NCI-H69 (cell line): ENCODE results near the gene TMEM30A.

Experiments used
- DNase-seq: peaks from one replicate; lab custom pipeline; 2025; lab: John Stamatoyannopoulos, UW

The TMEM30A gene

DNA sequence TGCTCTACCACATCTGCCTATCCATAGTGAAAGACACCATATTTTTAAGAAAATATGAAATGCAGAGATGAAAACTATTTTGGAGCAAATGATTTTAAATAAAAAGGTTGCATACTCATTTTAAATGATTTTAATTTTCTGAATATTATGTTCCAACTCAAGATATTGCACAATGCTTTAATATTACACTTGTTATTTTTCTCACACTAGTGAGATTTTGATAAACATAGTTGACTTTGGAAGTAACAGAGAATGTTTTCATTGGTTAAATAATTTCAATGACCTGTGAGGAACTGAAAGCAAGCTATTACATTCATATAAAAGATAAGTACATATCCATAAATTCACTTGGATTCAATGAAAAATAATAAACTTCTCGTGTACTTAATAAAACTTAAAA is 7.2 kb upstream of the TMEM30A start:
- no peak for DNase-seq

DNA sequence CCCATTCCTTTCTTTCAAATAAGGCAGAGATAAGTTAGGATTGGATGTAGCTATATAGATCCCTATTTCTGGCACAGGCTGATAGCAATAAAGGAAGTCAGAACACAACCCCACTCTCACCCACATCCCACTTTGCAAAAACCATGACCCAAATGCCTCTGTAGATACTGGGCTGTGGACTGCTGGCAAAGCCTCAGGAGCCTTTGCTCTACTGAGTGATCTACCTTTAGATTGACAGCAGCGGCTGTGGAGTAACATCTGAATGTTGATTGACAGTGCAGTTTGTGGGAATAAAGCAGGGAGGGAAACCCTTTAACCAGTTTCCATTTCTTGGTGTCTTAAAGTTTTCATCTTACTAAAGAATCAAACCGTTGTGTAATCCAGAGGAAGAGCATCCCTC is 6.7 kb upstream of the TMEM30A start:
- DNase-seq: no peak

DNA sequence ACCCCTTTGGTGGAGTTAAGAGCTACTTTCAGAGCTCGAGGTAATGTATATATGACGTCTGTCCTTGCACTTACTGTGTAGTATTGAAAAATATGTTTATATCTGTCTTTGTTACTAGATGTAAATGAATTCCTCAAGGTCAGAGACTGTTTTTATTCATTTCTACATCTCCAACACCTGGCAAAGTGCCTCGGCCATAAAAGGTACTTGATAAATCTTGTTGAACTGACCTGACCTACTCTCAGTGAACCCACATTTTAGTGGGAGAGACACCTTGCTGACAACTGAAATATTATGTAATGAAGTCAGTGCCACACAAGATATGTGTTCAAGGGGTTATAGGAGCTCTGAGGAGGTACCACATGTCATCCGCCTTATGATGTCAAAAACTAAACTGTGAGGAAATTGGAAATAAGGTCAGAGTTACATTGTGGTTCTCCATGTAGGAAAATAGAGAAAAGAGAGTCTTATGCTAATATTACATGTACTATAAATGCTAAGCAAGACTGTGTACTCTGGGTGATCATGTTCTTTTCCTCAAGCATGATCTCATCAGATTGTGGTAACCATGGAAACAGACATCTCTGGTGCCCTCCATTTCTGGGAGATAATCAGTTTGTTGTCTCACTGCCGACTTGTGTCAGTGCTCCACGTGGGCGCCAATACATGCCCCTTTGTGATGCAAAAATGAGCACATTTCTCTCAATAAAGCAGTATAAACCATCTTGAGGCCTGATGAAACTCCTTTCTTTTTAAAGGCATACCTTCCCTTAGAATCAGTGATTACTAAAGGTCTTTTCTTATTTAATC is 5.7 kb upstream of the TMEM30A start:
- DNase-seq: no peak

DNA sequence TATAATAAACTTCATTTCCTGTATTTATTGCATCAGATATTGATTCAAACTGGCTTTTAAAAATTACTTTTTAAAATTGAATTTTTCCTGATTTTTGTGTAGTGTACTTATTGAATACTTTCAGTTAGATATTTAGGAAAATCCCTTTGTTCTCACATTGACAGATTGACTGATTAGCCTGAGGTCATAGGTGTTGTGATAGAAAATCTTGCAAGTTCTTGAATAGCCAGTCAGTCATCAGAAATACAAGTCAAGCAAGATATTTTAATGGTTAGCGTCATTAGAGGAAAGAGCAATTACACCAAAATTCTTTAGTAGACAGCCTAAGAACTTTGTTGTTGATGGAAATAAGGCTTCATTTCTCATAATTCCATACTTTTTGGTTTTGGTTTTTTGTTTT is 3.4 kb upstream of the TMEM30A start:
- DNase-seq: no peak

DNA sequence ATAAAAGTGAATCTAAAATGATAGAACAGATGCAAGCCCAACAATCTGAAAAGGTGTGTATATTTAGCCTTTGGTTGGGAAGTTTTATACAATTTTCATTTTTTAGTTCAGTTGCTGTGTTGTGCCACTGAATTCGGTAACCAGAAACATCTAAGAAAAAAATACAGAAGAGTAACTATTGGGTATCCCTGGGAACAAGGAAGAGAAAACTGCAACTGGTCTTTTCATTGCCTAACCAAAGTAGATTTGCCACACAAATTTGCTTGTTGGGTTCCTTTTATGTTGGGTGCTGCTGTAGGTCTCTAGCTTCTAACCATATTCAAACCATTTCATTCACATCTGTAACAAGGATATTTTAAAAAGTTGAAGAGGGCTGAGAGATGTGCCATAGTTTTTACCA is 2.8 kb upstream of the TMEM30A start:
- DNase-seq: no peak

DNA sequence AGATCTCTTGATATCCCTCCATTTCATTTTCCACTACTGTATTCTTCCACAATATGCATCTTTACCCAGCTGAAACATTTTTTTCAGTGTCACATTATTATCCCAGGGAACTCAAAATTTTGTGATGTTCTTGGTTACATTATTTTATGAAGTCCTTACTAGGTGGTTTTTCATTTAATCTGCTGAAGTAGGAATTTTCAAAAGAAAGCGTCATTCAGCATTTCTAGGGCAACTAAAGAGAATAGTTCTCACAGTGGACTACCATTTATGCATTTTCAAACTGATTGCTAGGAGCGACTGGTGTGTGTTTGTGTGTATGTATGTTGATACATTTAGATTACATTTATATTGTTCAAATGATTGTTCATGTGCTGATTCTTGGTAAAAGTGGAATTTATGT is 2.4 kb upstream of the TMEM30A start:
- DNase-seq: no peak

DNA sequence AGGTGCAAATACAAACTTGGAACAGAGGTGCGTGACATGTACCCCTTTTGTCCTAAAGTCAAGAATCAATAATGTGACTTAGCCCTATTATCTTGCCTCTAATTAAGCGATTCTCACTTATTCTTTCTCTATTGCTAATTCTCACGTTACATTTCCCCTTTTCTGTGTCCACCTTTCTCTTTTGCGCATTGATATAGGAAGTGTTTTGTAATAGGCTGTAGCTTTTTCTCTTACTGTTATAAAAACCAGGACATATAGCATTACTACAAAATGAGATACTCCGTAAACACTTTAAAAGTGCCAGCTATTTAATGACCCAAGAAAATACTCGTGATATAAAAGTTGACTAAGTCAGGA is 669 bp upstream of the TMEM30A start:
- peak; percentile 77 for DNase-seq

DNA sequence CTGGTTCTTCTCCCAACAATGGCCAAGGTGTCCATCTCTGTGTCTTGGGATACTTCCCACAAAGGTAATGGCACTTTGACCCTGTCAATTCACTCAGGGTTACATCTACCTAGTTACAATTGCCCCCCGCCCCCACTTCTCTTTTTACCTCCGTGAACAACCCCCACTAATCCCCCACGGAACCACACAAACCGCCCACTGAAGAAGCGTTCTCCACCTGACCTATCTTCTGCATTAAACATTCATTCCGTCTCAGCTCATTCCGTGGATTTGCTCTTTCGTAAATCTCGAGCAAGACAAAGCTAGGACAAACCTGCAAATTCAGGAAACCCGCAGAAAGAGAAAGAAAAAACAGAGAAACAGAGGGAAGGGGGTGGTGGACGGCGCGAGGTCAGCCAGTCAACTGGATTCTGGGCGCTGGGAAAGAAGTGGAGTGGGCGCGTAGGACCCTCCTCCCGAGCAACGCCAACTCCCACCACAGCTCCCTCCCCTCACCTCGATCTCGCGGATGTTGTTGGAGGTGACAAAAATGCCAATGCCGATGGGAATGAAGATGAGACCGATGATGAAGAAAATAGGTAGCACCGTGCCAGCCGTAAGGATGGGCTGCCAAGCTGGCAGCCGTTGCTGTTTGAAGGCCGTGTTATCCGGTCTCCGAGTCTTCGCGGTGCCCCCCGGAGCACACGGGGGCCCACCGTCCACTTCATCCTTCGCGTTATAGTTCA is 523 bp downstream of the TMEM30A start:
- peak; percentile 81 for DNase-seq

DNA sequence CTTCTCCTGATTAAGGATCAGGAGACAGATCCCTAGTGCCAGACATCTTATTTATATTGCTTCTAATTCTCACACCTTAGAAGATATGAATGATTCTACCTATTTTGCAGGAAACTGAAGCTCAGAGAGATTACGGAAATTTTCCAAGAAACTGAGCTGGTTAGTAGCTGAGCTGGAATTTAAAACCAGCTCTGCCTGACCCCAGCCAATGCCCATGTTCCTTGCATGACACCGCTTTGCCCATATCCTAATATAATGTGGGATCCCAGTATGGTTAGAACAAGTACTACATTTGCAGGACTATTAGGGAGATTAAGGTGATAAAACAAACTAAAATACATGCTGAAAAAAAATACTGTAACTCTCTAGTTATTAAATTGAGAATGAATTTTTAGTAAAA is 1.9 kb downstream of the TMEM30A start:
- peak; percentile 11 for DNase-seq

DNA sequence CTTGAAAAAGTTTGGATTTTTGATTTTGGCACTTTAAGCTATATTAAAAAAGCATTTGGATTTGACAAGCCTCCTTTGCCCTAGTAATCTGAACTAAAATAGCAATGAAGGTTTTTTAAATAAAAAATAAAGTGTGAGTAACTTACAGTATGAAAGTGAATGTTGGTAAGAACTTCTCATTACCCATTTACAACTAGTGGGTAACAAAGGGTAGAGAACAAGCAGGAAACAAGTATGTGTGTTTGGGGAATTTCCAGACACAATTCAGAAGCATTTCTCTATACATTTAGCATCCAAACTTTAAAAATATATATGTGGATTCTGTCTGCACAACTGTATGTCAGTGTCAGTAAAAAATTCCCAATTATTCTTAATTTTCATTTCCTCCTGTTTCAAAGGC is 2.9 kb downstream of the TMEM30A start:
- DNase-seq: no peak

DNA sequence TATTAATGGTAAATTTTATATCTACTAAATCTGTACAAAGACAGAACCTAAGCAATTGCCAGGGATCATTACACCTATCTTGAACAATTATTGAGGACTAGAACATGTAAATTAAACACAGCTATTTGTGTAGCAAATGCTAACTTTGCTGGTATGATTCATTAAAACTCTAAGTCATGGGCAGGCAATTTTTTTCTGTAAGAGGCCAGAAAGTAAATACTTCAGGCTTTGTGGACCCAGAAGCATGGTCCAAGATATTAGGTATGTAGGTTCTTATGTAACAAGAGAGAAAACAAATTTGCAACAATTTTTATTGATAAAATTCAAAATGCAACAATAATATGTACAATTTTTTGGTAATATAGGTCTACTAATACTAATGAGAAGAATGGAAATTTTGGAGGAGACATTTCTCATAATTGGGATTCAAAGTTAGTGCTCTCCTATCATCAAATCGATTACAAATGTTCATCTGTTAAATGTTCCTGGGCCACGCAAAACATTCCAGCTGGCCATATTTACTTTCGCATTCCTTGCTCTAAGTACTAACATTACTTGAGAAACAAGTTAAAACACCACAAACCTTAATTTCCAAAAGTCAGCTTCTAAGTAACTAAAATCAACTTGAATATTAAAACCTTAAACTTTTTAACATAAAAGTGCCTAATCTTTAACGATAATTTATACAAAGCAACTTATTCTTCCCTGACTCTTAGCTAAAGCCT is 4.3 kb downstream of the TMEM30A start:
- no peak for DNase-seq

DNA sequence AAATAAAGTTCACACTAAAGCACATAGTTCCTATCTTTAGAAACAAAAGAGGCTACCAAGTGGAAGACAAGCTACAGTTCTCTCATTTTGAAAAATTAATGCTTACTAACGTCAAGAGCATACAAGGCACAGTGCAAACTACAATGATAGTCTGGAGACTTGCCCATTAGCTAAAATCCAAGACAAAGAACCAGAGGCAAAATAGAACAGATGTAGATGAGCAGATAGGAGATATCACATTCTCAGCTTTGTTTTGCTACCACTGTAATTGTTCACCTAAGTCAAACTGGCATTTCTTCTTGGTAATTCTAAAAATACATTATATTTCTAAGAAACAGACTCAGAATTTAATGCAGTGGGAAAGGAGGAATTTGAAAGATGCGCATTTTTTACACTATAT is 5.2 kb downstream of the TMEM30A start:
- peak; percentile 26 for DNase-seq

DNA sequence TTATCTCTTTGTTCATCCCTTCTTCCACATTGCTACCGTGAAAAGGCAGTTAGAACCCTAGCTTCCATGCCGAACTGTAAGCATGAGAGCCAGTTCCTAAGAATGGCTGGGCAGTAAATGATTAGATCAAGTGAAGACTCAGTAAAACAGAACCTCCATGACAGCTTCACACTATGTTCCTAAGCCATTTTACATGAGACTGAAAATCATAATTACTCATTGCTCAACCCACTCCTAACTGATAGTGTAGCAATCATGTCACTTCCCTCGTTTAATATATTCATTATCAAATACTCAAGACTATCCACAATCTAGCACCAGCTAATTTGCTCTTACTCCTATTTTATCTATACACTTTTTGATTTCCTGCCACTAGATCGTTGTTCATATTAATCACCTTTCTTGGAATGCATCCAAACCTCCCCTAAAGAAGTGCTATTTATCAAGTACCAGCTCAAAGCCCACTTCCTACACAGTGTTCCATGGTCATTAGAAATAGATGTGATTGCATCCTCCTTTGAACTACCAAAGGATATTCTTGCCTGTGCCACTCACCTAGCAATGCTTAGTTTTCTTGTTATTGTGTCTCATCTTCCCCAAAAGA is 6.0 kb downstream of the TMEM30A start:
- peak; percentile 20 for DNase-seq

DNA sequence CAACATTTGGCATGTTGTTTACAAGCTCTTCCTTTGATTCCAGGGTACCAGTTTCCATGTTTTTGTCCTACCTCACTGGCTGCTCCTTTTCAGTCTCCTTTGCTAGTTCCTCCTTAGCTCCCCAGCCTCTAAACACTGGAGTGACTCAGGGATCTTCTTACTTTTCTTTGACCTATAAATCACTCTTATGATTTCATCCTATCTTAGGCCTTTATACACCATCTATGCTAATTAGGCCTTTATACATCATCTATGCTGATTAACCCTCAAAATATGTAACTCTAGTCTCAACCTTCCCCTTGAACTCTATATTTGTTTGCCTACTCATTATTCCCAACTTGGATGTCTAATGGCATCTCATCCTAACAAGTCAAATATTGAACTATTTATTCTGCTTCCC is 9.5 kb downstream of the TMEM30A start:
- no peak for DNase-seq

DNA sequence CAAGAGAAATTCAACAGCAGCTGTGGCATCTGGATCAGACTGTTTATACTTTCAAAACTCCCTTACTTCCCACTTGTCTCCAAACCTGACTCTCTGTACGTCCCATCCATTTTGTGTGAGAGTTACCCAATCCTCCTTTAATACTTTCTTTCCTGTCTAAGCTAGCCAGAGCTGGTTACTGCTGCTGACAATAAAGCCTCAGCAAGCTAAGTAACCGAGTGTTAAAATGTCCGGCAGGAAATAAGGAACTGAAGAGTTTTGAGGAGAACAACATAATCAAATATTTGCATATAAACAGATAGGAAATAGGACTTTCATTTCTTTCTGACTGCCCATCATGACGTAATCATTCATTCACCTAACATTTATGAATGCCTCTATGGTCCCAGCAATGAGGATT is 11.6 kb downstream of the TMEM30A start:
- DNase-seq: no peak

DNA sequence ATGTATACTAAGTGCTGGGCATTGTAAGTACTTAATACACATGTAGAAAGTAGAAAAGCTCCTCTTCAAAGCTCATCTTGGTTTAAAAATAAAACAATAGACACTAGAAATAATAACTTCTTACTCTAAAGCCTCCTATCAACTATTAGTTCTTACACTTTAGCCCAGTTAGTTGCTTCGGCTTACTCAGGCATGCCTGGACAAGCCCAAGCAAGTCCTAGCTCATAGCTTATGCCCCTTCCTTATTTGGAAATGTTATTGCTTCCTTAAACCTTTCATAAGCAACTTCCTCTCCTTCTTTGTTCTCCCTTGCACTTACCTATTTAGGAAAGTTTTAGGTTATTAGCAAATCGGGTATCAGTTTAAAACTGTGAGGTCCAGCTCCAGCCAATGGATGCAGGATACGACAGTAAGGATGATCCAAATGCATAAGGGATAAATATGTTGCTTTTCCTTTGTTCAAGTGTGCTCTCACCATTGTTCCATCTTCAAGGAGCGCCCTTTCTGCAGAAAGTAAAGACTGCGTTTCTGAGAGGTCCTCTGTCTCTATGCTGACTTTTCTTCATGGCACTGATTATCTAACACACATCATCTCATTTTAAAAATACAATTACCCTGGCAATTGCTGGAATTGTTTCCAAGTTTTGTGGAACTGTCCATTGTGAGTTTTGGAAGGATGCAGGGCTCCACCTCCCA is 12.3 kb downstream of the TMEM30A start:
- DNase-seq: peak; percentile 40

DNA sequence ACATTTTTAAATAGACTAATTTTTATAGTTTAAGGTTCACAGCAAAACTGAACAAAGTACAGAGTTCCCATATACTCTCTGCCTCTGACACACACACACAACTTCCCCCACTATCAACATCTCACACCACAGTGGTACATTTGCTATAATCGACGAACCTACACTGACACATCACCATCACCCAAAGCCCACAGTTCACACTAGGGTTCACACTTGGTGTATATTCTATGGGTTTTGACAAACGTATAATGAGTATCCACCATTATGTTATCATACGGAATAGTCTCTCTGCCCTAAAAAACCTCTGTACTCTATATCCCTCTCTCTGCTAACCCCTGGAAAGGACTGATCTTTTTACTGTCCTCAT is 15.6 kb downstream of the TMEM30A start:
- DNase-seq: no peak

DNA sequence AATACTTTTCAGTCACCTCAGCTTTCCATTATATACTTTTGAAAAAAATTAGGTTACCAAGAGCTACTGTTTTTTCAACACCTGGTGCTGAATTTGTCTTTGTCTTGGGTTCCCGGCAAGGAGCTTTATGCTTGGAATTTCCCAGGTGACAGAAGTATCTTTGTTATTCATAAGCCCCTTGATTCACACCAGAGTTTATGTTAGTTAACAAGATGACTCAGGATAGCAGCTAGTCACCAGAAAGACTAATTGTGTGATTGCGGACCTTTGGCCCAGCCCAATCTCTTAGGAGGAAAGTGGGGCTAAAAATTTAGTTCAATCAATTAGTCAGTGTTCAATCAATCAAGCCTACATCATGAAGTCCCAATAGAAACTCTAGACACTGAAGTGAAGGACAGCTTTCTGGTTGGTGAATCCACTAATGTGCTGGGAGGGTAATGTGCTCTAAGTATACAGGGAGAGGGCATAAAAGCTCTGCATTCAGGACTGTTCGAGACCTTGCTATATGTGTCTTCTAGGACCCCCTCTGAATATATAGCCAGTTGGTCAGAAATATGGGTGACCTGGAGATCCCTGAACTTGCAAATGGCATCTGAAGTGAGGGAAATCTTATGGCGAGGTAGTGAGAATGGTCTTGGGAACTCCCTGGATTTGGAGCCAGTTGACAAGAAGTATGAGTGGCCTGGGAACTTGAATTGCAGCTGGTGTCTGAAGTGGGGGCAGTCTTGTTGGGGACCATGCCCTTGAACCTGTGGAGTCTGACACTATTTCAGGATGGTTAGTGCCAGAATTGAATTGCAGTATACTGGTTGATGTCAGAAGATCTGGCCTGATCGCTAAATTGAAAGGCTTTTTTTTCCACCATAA is 16.2 kb downstream of the TMEM30A start:
- peak; percentile 60 for DNase-seq

DNA sequence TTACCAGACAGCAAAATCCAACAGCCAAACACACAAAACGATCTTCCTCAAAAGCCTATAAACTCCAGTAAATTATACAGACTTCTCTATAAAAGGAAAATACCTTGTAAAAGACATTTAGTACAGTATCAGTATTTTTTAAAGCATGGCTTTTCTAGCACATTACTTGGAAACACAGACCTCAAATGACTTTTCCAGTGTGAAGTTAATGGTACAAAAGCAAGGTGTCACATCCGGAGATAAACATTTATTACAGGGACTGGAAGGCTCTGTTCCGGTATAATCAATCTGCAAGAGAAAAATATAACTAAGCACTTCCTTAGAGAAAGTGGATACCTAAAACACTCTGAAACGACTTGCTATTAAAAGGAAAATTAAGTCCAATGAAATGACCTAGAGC is 17.1 kb downstream of the TMEM30A start:
- DNase-seq: no peak

DNA sequence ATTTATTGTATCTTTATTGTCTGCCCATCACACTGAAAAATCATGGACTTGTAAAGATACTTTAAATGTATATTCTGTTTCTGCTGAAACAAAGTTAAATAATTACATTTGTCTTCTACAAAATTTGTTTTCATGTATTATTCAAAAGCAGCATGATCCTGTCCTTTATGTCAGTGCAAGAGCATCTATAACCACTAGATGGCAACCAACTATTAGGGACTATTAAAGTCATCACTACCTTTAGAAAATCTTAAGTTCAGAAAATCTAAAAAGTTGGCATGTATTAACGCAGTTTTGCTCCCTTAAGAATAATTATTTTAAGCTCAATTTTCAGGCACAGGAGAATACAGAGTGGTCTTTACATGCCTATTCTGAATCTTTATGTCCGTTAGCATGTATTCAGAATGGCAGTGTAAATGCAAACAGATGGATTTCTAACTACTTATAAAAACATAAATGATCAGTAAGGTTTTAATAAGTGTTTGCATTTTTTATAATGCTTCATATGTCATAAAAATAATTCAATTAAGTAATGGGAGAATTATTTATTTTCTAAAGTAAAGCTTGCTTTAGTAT is 17.8 kb downstream of the TMEM30A start:
- DNase-seq: peak; percentile 66

DNA sequence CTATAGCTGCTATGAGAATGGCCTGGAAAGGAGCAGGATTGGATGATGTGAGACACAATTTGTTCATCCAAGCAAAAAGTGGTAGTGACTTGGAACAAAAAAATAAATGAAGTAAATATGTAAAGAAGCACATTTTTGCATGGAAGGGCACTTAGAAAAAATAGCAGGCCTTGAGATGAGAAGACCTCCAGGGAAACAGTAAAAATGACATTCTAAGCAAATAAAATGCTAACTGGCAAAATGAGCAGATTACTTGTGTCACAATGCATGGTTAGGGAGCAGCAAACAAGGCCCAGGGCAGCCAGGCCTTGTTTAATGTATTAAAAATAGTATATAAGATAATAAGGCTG is 21.2 kb downstream of the TMEM30A start:
- DNase-seq: no peak
